Measurements from ENCODE around the gene ANKRD33B. TPM values are rescaled to one million over a fixed set of nuclear protein-coding genes. Genes with fewer than 3 reads are reported as not detected.

ANKRD33B gene
- polyA plus RNA-seq, 3 donors: 0.05 TPM; not detected in 2

- Mint-ChIP-seq H3K4me1 (peaks cover 32% of the 10 kb centered on the region), H3K36me3 (no peaks in the 10 kb centered on the region), H3K27me3 (ENCODE audit: low read depth in 3 of 3) (peaks cover 0 to 8% (median 1%) of the 10 kb centered on the region in 3 donors), H3K4me3 (peak overlapping the region; percentile 10 to 53), H3K9me3 (peaks cover 0 to 5% (median 3%) of the 10 kb centered on the region in 7 donors), H3K27ac (peak overlapping the region in 3 of 7 donors; percentile 13 to 51 (median 26))
- Histone ChIP-seq H3K4me3 (replicated peaks in 1 of 3; ENCODE audit: low read depth in 2 of 3, low read length in 3 of 3) (no peak overlapping the region), H3K36me3 (replicated peaks in 1 of 2; ENCODE audit: control insufficient read depth in 1 of 2, insufficient read depth in 2 of 2, low read length in 2 of 2) (no peaks in the 10 kb centered on the region), H3K79me2 (ENCODE audit: insufficient read depth, low read length) (peaks cover under 1% of the 10 kb centered on the region), H3K27ac (ENCODE audit: low read depth in 1 of 2, low read length in 2 of 2) (no peak overlapping the region), H3K27me3 (ENCODE audit: control insufficient read depth in 2 of 2, insufficient read depth in 2 of 2, low read length in 2 of 2) (no peaks in the 10 kb centered on the region), H3K4me2 (replicated peaks; ENCODE audit: extremely low read depth, low read length, poor library complexity, severe bottlenecking) (peak overlapping the region; percentile 27), H4K20me1 (ENCODE audit: insufficient read depth, low read length) (no peaks in the 10 kb centered on the region), H3K4me1 (ENCODE audit: control insufficient read depth in 1 of 2, insufficient read depth in 2 of 2, low read length in 2 of 2) (peaks cover 18 to 21% of the 10 kb centered on the region in 2 donors), H3K9ac (ENCODE audit: insufficient read depth, low read length, poor library complexity, severe bottlenecking) (no peak overlapping the region), H3K9me3 (replicated peaks in 1 of 2; ENCODE audit: control insufficient read depth in 1 of 2, insufficient read depth in 1 of 2, low read length in 2 of 2) (no peaks in the 10 kb centered on the region), H2AFZ (ENCODE audit: insufficient read depth, low read depth, low read length, poor library complexity, severe bottlenecking) (peak overlapping the region; percentile 30)
- no peak for DNase-seq
- intact Hi-C loops (cut with micrococcal nuclease): no loop called here
- no peak for TF ChIP-seq CTCF (IDR thresholded peaks at IDR 0.05)
- WGBS (ENCODE audit: insufficient coverage): 8% methylated on average over 11 of the region's 11 CpGs
Observed at GRCh38 chr5:10588779-10589447, 25.0 kb downstream of the ANKRD33B start.

DNA sequence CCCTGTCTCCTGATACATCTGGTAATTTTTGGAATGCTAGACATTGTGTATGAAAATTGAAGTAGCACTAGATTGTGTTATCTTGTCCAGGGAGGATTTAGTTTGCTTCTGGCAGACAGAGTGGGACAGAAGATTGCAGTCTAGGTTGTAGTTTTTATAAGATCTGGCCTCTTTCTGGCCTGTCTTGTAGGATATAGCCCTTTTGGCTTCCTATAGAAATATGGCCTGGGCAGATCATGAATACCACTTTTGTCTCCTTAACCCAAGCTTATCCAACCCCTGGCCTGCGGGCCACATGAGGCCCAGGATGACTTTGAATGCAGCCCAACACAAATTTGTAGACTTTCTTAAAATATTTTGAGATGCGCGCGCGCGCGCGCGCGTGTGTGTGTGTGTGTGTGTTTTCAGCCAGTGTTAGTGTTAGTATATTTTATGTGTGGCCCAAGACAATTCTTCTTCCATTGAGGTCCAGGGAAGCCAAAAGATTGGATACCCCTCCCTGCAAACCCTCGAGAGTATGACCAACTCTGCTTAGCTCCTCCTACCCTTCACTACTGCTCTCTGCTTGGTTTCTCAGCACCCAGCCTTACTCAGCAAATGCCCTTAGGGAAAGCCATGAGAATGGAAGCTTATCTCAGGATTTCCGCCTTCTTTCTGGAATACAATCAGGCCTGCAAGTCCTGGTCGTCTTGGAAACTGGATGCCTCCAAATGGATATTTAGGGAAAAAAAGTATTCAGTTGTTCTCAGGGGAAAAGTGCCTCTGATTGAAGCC, 26.5 kb downstream of the ANKRD33B start:
- intact Hi-C loops (cut with micrococcal nuclease): no loop called here
- Histone ChIP-seq H3K79me2 (ENCODE audit: insufficient read depth, low read length) (no peaks in the 10 kb centered on the region), H3K9ac (ENCODE audit: insufficient read depth, low read length, poor library complexity, severe bottlenecking) (no peak overlapping the region), H3K9me3 (replicated peaks in 1 of 2; ENCODE audit: control insufficient read depth in 1 of 2, insufficient read depth in 1 of 2, low read length in 2 of 2) (no peaks in the 10 kb centered on the region), H3K36me3 (replicated peaks in 1 of 2; ENCODE audit: control insufficient read depth in 1 of 2, insufficient read depth in 2 of 2, low read length in 2 of 2) (no peaks in the 10 kb centered on the region), H3K4me1 (ENCODE audit: control insufficient read depth in 1 of 2, insufficient read depth in 2 of 2, low read length in 2 of 2) (peaks cover 9 to 11% of the 10 kb centered on the region in 2 donors), H3K27me3 (ENCODE audit: control insufficient read depth in 2 of 2, insufficient read depth in 2 of 2, low read length in 2 of 2) (no peaks in the 10 kb centered on the region), H3K4me2 (replicated peaks; ENCODE audit: extremely low read depth, low read length, poor library complexity, severe bottlenecking) (no peak overlapping the region), H3K4me3 (replicated peaks in 1 of 3; ENCODE audit: low read depth in 2 of 3, low read length in 3 of 3) (no peak overlapping the region), H4K20me1 (ENCODE audit: insufficient read depth, low read length) (no peaks in the 10 kb centered on the region), H2AFZ (ENCODE audit: insufficient read depth, low read depth, low read length, poor library complexity, severe bottlenecking) (no peak overlapping the region), H3K27ac (ENCODE audit: low read depth in 1 of 2, low read length in 2 of 2) (no peak overlapping the region)
- no peaks in the 10 kb centered on the region for H3K36me3 Mint-ChIP-seq
- peaks cover 23% of the 10 kb centered on the region for H3K4me1 Mint-ChIP-seq
- TF ChIP-seq CTCF (IDR thresholded peaks at IDR 0.05): no peak
- H3K9me3 Mint-ChIP-seq: peaks cover 0 to 5% (median 3%) of the 10 kb centered on the region in 7 donors
- H3K27me3 Mint-ChIP-seq (ENCODE audit: low read depth in 3 of 3): peaks cover 0 to 4% (median 1%) of the 10 kb centered on the region in 3 donors
- no peak overlapping the region for H3K27ac Mint-ChIP-seq
- DNase-seq: no peak
- WGBS (ENCODE audit: insufficient coverage): 100% methylated on average over 1 of the region's 13 CpGs
- no peak overlapping the region for H3K4me3 Mint-ChIP-seq

Measured in CD14-positive monocyte (primary cell).